ENCODE data around the gene SPPL3.

The SPPL3 gene

GRCh38 chr12:120936197-120936596 lies 32.0 kb upstream of the SPPL3 start:
- TF ChIP-seq POLR2AphosphoS5 (IDR thresholded peaks at IDR 0.05; ENCODE audit: low read depth, low read length) (no peak), POLR2A (IDR thresholded peaks at IDR 0.05; ENCODE audit: low read depth, low read length) (no peak), TAF1 (IDR thresholded peaks at IDR 0.05; ENCODE audit: borderline replicate concordance, low read depth, low read length) (no peak)
- DNase-seq (ENCODE audit: insufficient read length): no peak
- no peak for FAIRE-seq

- no peak for DNase-seq (ENCODE audit: insufficient read length)
- TF ChIP-seq POLR2AphosphoS5 (IDR thresholded peaks at IDR 0.05; ENCODE audit: low read depth, low read length) (no peak), TAF1 (IDR thresholded peaks at IDR 0.05; ENCODE audit: borderline replicate concordance, low read depth, low read length) (no peak), POLR2A (IDR thresholded peaks at IDR 0.05; ENCODE audit: low read depth, low read length) (no peak)
- no peak for FAIRE-seq
These were observed 29.6 kb upstream of the SPPL3 start for GRCh38 chr12:120933786-120934185.

GRCh38 chr12:120932956-120933526 lies 28.9 kb upstream of the SPPL3 start:
- DNase-seq (ENCODE audit: insufficient read length): no peak
- no peak for FAIRE-seq
- TF ChIP-seq POLR2A (IDR thresholded peaks at IDR 0.05; ENCODE audit: low read depth, low read length): no peak
- TF ChIP-seq POLR2AphosphoS5 (IDR thresholded peaks at IDR 0.05; ENCODE audit: low read depth, low read length): no peak
- TF ChIP-seq TAF1 (IDR thresholded peaks at IDR 0.05; ENCODE audit: borderline replicate concordance, low read depth, low read length): no peak

GRCh38 chr12:120932058-120932457 lies 27.9 kb upstream of the SPPL3 start:
- FAIRE-seq: no peak
- DNase-seq (ENCODE audit: insufficient read length): no peak
- TF ChIP-seq TAF1 (IDR thresholded peaks at IDR 0.05; ENCODE audit: borderline replicate concordance, low read depth, low read length) (no peak), POLR2AphosphoS5 (IDR thresholded peaks at IDR 0.05; ENCODE audit: low read depth, low read length) (no peak), POLR2A (IDR thresholded peaks at IDR 0.05; ENCODE audit: low read depth, low read length) (no peak)

GRCh38 chr12:120930032-120930431 lies 25.9 kb upstream of the SPPL3 start:
- FAIRE-seq (no peak), DNase-seq (ENCODE audit: insufficient read length) (no peak)
- no peak for TF ChIP-seq POLR2AphosphoS5 (IDR thresholded peaks at IDR 0.05; ENCODE audit: low read depth, low read length)
- TF ChIP-seq TAF1 (IDR thresholded peaks at IDR 0.05; ENCODE audit: borderline replicate concordance, low read depth, low read length): no peak
- TF ChIP-seq POLR2A (IDR thresholded peaks at IDR 0.05; ENCODE audit: low read depth, low read length): no peak

GRCh38 chr12:120928864-120929652 lies 24.9 kb upstream of the SPPL3 start:
- FAIRE-seq (no peak), DNase-seq (ENCODE audit: insufficient read length) (no peak)
- TF ChIP-seq POLR2A (IDR thresholded peaks at IDR 0.05; ENCODE audit: low read depth, low read length): no peak
- TF ChIP-seq POLR2AphosphoS5 (IDR thresholded peaks at IDR 0.05; ENCODE audit: low read depth, low read length): no peak
- TF ChIP-seq TAF1 (IDR thresholded peaks at IDR 0.05; ENCODE audit: borderline replicate concordance, low read depth, low read length): no peak

- DNase-seq (ENCODE audit: insufficient read length) (no peak), FAIRE-seq (no peak)
- TF ChIP-seq POLR2AphosphoS5 (IDR thresholded peaks at IDR 0.05; ENCODE audit: low read depth, low read length) (no peak), TAF1 (IDR thresholded peaks at IDR 0.05; ENCODE audit: borderline replicate concordance, low read depth, low read length) (no peak), POLR2A (IDR thresholded peaks at IDR 0.05; ENCODE audit: low read depth, low read length) (no peak)
These were observed 21.8 kb upstream of the SPPL3 start for GRCh38 chr12:120925740-120926563.

- FAIRE-seq: no peak
- TF ChIP-seq TAF1 (IDR thresholded peaks at IDR 0.05; ENCODE audit: borderline replicate concordance, low read depth, low read length) (no peak), POLR2A (IDR thresholded peaks at IDR 0.05; ENCODE audit: low read depth, low read length) (no peak), POLR2AphosphoS5 (IDR thresholded peaks at IDR 0.05; ENCODE audit: low read depth, low read length) (no peak)
- DNase-seq (ENCODE audit: insufficient read length): no peak
These were observed 18.1 kb upstream of the SPPL3 start for GRCh38 chr12:120922279-120922678.

GRCh38 chr12:120921637-120922036 lies 17.5 kb upstream of the SPPL3 start:
- no peak for TF ChIP-seq POLR2A (IDR thresholded peaks at IDR 0.05; ENCODE audit: low read depth, low read length)
- TF ChIP-seq TAF1 (IDR thresholded peaks at IDR 0.05; ENCODE audit: borderline replicate concordance, low read depth, low read length): no peak
- DNase-seq (ENCODE audit: insufficient read length): no peak
- FAIRE-seq: no peak

GRCh38 chr12:120920178-120920577 lies 16.0 kb upstream of the SPPL3 start:
- FAIRE-seq: no peak
- no peak for DNase-seq (ENCODE audit: insufficient read length)
- TF ChIP-seq POLR2AphosphoS5 (IDR thresholded peaks at IDR 0.05; ENCODE audit: low read depth, low read length): no peak
- no peak for TF ChIP-seq POLR2A (IDR thresholded peaks at IDR 0.05; ENCODE audit: low read depth, low read length)
- TF ChIP-seq TAF1 (IDR thresholded peaks at IDR 0.05; ENCODE audit: borderline replicate concordance, low read depth, low read length): no peak

- FAIRE-seq (no peak), DNase-seq (ENCODE audit: insufficient read length) (no peak)
- TF ChIP-seq POLR2A (IDR thresholded peaks at IDR 0.05; ENCODE audit: low read depth, low read length): no peak
- TF ChIP-seq TAF1 (IDR thresholded peaks at IDR 0.05; ENCODE audit: borderline replicate concordance, low read depth, low read length): no peak
- TF ChIP-seq POLR2AphosphoS5 (IDR thresholded peaks at IDR 0.05; ENCODE audit: low read depth, low read length): no peak
These were observed 13.6 kb upstream of the SPPL3 start for GRCh38 chr12:120917748-120918147.

All from GM12892 (cell line).